ENCODE data around the gene GLUD1. TPM values are rescaled to one million over a fixed set of nuclear protein-coding genes. Genes with fewer than 3 reads are reported as not detected.

GLUD1 gene
- total RNA-seq, 1 experiment from 2014 or later = 101 TPM

GRCh38 chr10:87060280-87060928, 34.2 kb downstream of the GLUD1 start:
- no peak overlapping the region for H3K27ac ChIP-seq (ENCODE audit: insufficient read length, low read depth, low read length)
- H2BK12ac ChIP-seq (ENCODE audit: insufficient read length, low read depth, low read length) = no peak overlapping the region
- Mint-ChIP-seq H3K27me3 (ENCODE audit: low read depth) (no peaks in the 10 kb centered on the region), H3K27ac (no peak overlapping the region; a peak in 1 of 7 replicates), H3K4me3 (no peak overlapping the region), H3K36me3 (ENCODE audit: insufficient read depth in 1 of 3, low read depth in 3 of 3) (peaks cover 26 to 74% (median 59%) of the 10 kb centered on the region in 3 experiments), H3K4me1 (no peaks in the 10 kb centered on the region), H3K9me3 (no peaks in the 10 kb centered on the region)
- no peaks in the 10 kb centered on the region for H3K27me3 ChIP-seq (ENCODE audit: insufficient read depth, low read length)
- H2BK5ac ChIP-seq (ENCODE audit: insufficient read length, low read length) = no peak overlapping the region
- no peak overlapping the region for H3K56ac ChIP-seq (ENCODE audit: insufficient read length, low read depth, low read length)
- H3K79me2 ChIP-seq (ENCODE audit: insufficient read depth, low read length) = no peaks in the 10 kb centered on the region
- DNase-seq = no peak
- H3K4me2 ChIP-seq (ENCODE audit: insufficient read depth, insufficient read length, low read length) = no peak overlapping the region
- no peak overlapping the region for H4K8ac ChIP-seq (replicated peaks; ENCODE audit: insufficient read length, low read depth, low read length)
- no peak overlapping the region for H2AK5ac ChIP-seq (ENCODE audit: insufficient read length, low read length)
- no peak overlapping the region for H4K91ac ChIP-seq (ENCODE audit: insufficient read length, low read depth, low read length)
- H3K4ac ChIP-seq (ENCODE audit: low read depth, low read length) = no peak overlapping the region
- no peak overlapping the region for H3K14ac ChIP-seq (ENCODE audit: insufficient read depth, low read length)
- H4K5ac ChIP-seq (ENCODE audit: insufficient read length, low read depth, low read length) = no peak overlapping the region
- no peaks in the 10 kb centered on the region for H3K9me3 ChIP-seq (ENCODE audit: control insufficient read depth, low read depth, low read length)
- no peaks in the 10 kb centered on the region for H3K4me1 ChIP-seq (ENCODE audit: insufficient read depth, low read length)
- H2BK15ac ChIP-seq (ENCODE audit: low read depth, low read length) = no peak overlapping the region
- H3K9ac ChIP-seq (ENCODE audit: extremely low read depth, insufficient read length, low read length) = no peak overlapping the region
- H2AFZ ChIP-seq (ENCODE audit: low read length) = no peak overlapping the region
- no CpG with 5 or more reads among the region's 6 CpGs for WGBS (ENCODE audit: extremely low coverage, insufficient read length, low lambda C conversion rate)
- H2BK120ac ChIP-seq (ENCODE audit: low read depth, low read length, poor library complexity, severe bottlenecking) = no peak overlapping the region
- no peaks in the 10 kb centered on the region for H3K79me1 ChIP-seq (ENCODE audit: insufficient read depth, low read depth, low read length, poor library complexity, severe bottlenecking)
- no peak for TF ChIP-seq CTCF (conservative IDR thresholded peaks at IDR 0.05)
- H2BK20ac ChIP-seq (ENCODE audit: low read depth, low read length, poor library complexity, severe bottlenecking) = no peak overlapping the region
- no peaks in the 10 kb centered on the region for H4K20me1 ChIP-seq (ENCODE audit: control insufficient read depth, insufficient read depth, insufficient read length)
- H3T11ph ChIP-seq (ENCODE audit: low read length) = no peak overlapping the region
- no peaks in the 10 kb centered on the region for H3K23me2 ChIP-seq (ENCODE audit: insufficient read length, low read depth, low read length, poor library complexity, severe bottlenecking)
- no peak overlapping the region for H3K18ac ChIP-seq (ENCODE audit: insufficient read length, low read depth, low read length)
- H3K23ac ChIP-seq (ENCODE audit: insufficient read length, low read depth, low read length) = no peak overlapping the region

Data from H9 (cell line).